ENCODE data around the gene TOR1B. TPM values are rescaled to one million over a fixed set of nuclear protein-coding genes. Genes with fewer than 3 reads are reported as not detected.

The TOR1B gene
- total and polyA plus RNA-seq, 7 experiments from 2014 or later: 10.9 to 30.9 (median 21.7) TPM

DNA sequence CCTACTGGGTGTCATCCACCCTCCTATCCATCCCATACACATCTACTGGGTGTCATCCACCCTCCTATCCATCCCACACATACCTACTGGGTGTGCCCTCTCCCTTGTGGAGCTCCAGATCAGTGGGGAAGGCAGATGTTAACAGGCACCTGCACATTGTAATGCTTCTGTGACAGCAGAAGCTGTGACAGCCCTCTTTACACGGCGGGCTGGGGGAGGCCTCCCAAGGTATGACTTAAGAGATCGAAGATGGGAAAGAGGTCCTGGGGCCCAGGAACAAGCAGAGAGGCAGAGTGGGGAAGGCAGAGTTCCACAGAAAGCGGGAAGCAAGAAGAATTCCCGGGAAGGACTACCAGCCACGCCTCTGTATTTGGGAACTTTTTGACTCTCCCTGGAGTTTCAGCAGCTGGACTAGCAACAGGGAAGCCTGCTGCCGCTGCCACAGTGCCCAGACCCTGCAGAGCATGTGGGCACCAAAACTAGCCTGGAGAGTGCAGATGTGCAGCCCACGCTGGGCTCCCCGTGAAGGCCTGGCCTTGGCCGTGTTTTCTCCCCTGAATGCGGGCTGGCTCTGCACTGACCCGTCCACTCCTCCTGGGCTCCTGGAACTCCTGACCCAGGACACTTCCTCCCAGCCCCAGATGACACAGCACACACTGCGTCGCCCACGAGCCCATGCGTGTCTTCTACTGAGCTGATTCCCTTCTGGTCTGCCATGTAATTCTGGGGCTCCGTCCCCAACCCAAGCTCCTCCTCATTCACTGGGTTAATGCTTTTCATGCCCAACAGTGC, 11.6 kb downstream of the TOR1B start:
- H3K4me3 Mint-ChIP-seq: no peak overlapping the region
- H3K27ac Mint-ChIP-seq: peak overlapping the region in 2 of 9 donors; percentile 70 to 71
- CTCF ChIA-PET: no interaction called here
- H3K9me3 ChIP-seq (ENCODE audit: control insufficient read depth in 2 of 3, low read length in 3 of 3): no peaks in the 10 kb centered on the region
- H3K4me1 Mint-ChIP-seq: peaks cover 11 to 24% (median 17%) of the 10 kb centered on the region in 7 donors
- intact Hi-C loops (cut with micrococcal nuclease): no loop called here
- no peaks in the 10 kb centered on the region for H3K27me3 Mint-ChIP-seq
- peaks cover 0 to 2% (median 0%) of the 10 kb centered on the region in 11 donors for H3K9me3 Mint-ChIP-seq
- DNase-seq (no peak), ATAC-seq (no peak)
- peaks cover 9 to 37% (median 23%) of the 10 kb centered on the region in 5 donors for H3K36me3 Mint-ChIP-seq
- H3K27ac ChIP-seq (ENCODE audit: low read depth, low read length): no peak overlapping the region
- POLR2A ChIA-PET: no interaction called here
- peaks cover 7 to 88% (median 33%) of the 10 kb centered on the region in 3 experiments for H3K36me3 ChIP-seq (ENCODE audit: control insufficient read depth in 2 of 3, insufficient read depth in 3 of 3, low read length in 3 of 3)
- no peaks in the 10 kb centered on the region for H3K27me3 ChIP-seq (ENCODE audit: control insufficient read depth in 2 of 2, insufficient read depth in 2 of 2, low read length in 2 of 2)
- H3K4me1 ChIP-seq (ENCODE audit: control insufficient read depth in 2 of 2, insufficient read depth in 2 of 2, low read length in 2 of 2): no peaks in the 10 kb centered on the region
- H3K4me3 ChIP-seq (ENCODE audit: low read length): no peak overlapping the region

DNA sequence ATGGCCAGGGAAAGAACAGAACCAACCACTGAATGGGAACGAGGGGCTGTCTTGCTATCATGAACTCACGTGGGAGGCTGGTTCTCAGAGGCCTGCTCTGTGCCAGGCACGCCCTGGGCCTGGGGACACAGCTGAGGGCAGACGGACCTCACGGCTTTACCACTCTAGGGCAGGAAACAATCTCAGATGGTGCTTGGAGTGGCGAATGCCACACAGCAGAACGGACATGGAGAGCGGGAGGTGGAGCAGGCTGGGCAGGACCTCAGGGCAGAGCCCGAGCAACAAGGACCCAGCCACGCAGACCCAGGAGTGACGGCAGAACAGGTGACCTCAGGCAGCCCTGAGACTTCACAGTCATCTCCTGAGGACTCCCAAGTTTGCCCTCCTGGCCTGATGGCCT, 12.3 kb downstream of the TOR1B start:
- Mint-ChIP-seq H3K27ac (peak overlapping the region in 4 of 9 donors; percentile 5 to 79 (median 71)), H3K27me3 (no peaks in the 10 kb centered on the region), H3K36me3 (peaks cover 9 to 37% (median 23%) of the 10 kb centered on the region in 5 donors), H3K9me3 (peaks cover 0 to 2% (median 0%) of the 10 kb centered on the region in 11 donors), H3K4me1 (peaks cover 11 to 24% (median 17%) of the 10 kb centered on the region in 7 donors), H3K4me3 (no peak overlapping the region)
- H3K4me1 ChIP-seq (ENCODE audit: control insufficient read depth in 2 of 2, insufficient read depth in 2 of 2, low read length in 2 of 2): no peaks in the 10 kb centered on the region
- peaks cover 7 to 82% (median 29%) of the 10 kb centered on the region in 3 experiments for H3K36me3 ChIP-seq (ENCODE audit: control insufficient read depth in 2 of 3, insufficient read depth in 3 of 3, low read length in 3 of 3)
- intact Hi-C loops (cut with micrococcal nuclease): no loop called here
- H3K4me3 ChIP-seq (ENCODE audit: low read length): no peak overlapping the region
- no peaks in the 10 kb centered on the region for H3K27me3 ChIP-seq (ENCODE audit: control insufficient read depth in 2 of 2, insufficient read depth in 2 of 2, low read length in 2 of 2)
- DNase-seq (no peak), ATAC-seq (no peak)
- H3K27ac ChIP-seq (ENCODE audit: low read depth, low read length): no peak overlapping the region
- no peaks in the 10 kb centered on the region for H3K9me3 ChIP-seq (ENCODE audit: control insufficient read depth in 2 of 3, low read length in 3 of 3)
- ChIA-PET POLR2A (no interaction called here), CTCF (no interaction called here)

DNA sequence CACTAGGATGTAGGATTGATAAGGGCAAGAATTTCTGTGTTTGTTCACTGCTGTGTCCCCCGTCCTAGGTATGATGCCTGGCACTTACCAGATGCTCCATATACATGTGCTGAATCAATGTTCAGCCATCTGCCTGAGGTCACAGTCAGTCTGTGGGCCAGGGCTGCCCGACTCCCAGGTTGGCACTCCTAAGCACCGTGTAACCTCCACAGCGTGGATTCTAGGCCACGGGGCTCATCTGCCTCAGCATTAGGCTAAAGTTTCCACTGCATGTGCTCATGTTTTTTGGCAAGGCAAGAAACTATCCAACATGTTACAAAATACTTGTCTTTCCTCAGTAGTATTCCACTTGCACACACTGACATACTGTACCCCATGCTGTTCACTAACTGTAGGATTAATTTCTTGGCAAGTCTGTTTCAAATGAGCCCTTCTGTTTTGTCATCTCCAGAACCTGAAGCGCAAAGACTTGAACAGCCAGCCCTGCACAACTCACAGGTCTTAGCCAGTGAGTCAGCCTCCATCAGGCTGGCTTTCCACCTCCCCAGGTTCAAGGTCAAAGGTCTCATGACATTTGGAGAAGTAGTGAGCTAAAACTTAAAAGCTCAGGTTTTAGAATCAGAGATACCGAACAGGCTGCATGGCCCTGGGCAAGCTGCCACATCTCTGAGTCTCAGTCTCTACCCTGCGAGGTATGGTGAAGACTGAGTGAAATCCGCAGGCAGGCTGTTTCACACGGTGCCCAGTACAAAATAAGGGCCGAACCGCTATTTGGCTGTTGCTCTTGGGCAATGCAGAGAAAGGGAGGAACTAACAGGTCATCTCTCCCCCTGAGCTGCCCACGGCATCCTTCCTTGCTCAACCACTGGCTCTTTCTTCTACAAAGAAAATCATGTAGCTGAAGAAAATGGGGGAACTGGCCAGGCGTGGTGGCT, 13.8 kb downstream of the TOR1B start:
- no peak overlapping the region for H3K4me3 ChIP-seq (ENCODE audit: low read length)
- Mint-ChIP-seq H3K4me1 (peaks cover 6 to 22% (median 14%) of the 10 kb centered on the region in 7 donors), H3K27me3 (no peaks in the 10 kb centered on the region), H3K9me3 (peaks cover 0 to 2% (median 0%) of the 10 kb centered on the region in 11 donors), H3K36me3 (peaks cover 9 to 35% (median 20%) of the 10 kb centered on the region in 5 donors), H3K4me3 (no peak overlapping the region), H3K27ac (peak overlapping the region in 6 of 9 donors; percentile 2 to 69 (median 35))
- POLR2A ChIA-PET: interaction anchor here (1.0 kb wide), 1 partner anchor 13 kb away, joined by 3 read pairs; no protein-coding TSS in a partner anchor
- no peak overlapping the region for H3K27ac ChIP-seq (ENCODE audit: low read depth, low read length)
- DNase-seq: no peak
- CTCF ChIA-PET: no interaction called here
- no peaks in the 10 kb centered on the region for H3K27me3 ChIP-seq (ENCODE audit: control insufficient read depth in 2 of 2, insufficient read depth in 2 of 2, low read length in 2 of 2)
- no peaks in the 10 kb centered on the region for H3K4me1 ChIP-seq (ENCODE audit: control insufficient read depth in 2 of 2, insufficient read depth in 2 of 2, low read length in 2 of 2)
- intact Hi-C loops (cut with micrococcal nuclease): no loop called here
- no peaks in the 10 kb centered on the region for H3K9me3 ChIP-seq (ENCODE audit: control insufficient read depth in 2 of 3, low read length in 3 of 3)
- peak; percentile 76 for ATAC-seq
- H3K36me3 ChIP-seq (ENCODE audit: control insufficient read depth in 2 of 3, insufficient read depth in 3 of 3, low read length in 3 of 3): peaks cover 2 to 84% (median 29%) of the 10 kb centered on the region in 3 experiments

DNA sequence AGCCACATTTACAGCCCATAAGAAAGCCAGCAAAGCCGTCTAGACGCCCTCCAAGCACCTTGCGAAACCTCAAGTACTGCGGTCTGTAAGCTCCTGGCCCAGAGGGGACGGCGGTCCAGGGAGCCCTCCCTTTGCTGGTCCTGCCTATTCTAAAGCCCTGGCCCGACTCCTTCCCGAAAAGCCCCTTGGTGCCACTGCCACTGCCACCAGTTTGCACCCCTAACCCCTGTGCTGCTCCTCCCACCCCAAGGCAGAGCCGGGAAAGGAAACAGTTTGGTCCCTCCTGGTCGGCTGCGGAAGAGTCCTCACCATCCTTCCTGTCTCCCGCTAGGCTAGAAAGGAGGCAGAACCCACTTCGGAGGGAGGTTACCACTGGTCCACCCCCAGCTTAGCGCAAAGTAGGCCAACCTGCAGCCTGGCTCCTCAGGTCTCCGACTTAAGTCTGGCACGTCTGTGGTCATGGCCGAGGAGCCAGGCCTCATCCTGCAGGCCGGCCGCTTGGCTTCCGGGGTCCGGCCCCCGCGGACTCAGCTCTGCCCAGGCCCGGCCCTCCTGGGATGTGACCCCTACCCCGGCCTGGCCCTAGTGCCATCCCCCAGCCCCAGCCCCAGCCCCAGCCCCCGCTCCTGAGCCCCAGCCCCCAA, 20.0 kb downstream of the TOR1B start:
- Histone ChIP-seq H3K27me3 (ENCODE audit: control insufficient read depth in 2 of 2, insufficient read depth in 2 of 2, low read length in 2 of 2) (no peaks in the 10 kb centered on the region), H3K4me3 (ENCODE audit: low read length) (peak overlapping the region; percentile 38), H3K9me3 (ENCODE audit: control insufficient read depth in 2 of 3, low read length in 3 of 3) (no peaks in the 10 kb centered on the region), H3K4me1 (ENCODE audit: control insufficient read depth in 2 of 2, insufficient read depth in 2 of 2, low read length in 2 of 2) (peaks cover 0 to 9% of the 10 kb centered on the region in 2 donors), H3K36me3 (ENCODE audit: control insufficient read depth in 2 of 3, insufficient read depth in 3 of 3, low read length in 3 of 3) (peaks cover 8 to 41% (median 8%) of the 10 kb centered on the region in 3 experiments), H3K27ac (ENCODE audit: low read depth, low read length) (peak overlapping the region; percentile 61)
- Mint-ChIP-seq H3K4me1 (peaks cover 9 to 25% (median 13%) of the 10 kb centered on the region in 7 donors), H3K27me3 (no peaks in the 10 kb centered on the region), H3K27ac (peak overlapping the region; percentile 1 to 79 (median 62)), H3K9me3 (peaks cover 0 to 3% (median 0%) of the 10 kb centered on the region in 11 donors), H3K36me3 (peaks cover 4 to 20% (median 12%) of the 10 kb centered on the region in 5 donors), H3K4me3 (peak overlapping the region; percentile 60 to 93 (median 88))
- intact Hi-C loops (cut with micrococcal nuclease): loop anchor here in 1 of 2 donors (5.0 kb wide), 1 partner anchor 59 kb away; no protein-coding TSS in a partner anchor
- CTCF ChIA-PET: interaction anchor here (0.7 kb wide), 1 partner anchor 32 kb away, joined by 4 read pairs; no protein-coding TSS in a partner anchor
- no peak for ATAC-seq
- POLR2A ChIA-PET: interaction anchor here (0.8 to 6.7 kb wide), 3 partner anchors 13 to 47 kb away, joined by 3 to 56 read pairs (median 4); partner anchors contain the start of genes C9orf78 and USP20
- DNase-seq: peak in 1 of 9 donors; percentile 36

DNA sequence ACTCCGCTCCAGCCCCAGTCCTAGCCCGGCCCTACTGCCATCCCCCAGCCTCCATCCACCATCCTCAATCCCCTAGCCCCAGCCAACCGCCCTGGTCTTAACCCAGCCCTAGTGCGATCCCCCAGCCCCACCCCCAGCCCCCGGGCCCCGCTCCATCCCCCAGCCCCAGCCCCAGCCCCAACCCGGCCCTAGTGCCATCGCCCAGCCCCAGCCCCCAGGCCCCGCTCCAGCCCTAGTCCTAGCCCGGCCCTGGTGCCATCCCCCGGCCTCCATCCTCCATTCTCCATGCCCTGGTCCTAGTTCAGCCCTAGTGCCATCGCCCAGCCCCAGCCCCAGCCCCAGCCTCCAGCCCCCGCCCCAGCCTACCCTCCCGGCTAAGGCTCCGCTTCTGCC, 20.6 kb downstream of the TOR1B start:
- Histone ChIP-seq H3K27me3 (ENCODE audit: control insufficient read depth in 2 of 2, insufficient read depth in 2 of 2, low read length in 2 of 2) (no peaks in the 10 kb centered on the region), H3K4me3 (ENCODE audit: low read length) (peak overlapping the region; percentile 73), H3K4me1 (ENCODE audit: control insufficient read depth in 2 of 2, insufficient read depth in 2 of 2, low read length in 2 of 2) (peaks cover 0 to 9% of the 10 kb centered on the region in 2 donors), H3K36me3 (ENCODE audit: control insufficient read depth in 2 of 3, insufficient read depth in 3 of 3, low read length in 3 of 3) (peaks cover 4 to 41% (median 12%) of the 10 kb centered on the region in 3 experiments), H3K27ac (ENCODE audit: low read depth, low read length) (peak overlapping the region; percentile 78), H3K9me3 (ENCODE audit: control insufficient read depth in 2 of 3, low read length in 3 of 3) (no peaks in the 10 kb centered on the region)
- ChIA-PET POLR2A (interaction anchor here (1.1 to 6.7 kb wide), 3 partner anchors 9 to 45 kb away, joined by 6 to 56 read pairs (median 9); partner anchors contain the start of genes C9orf78 and USP20), CTCF (interaction anchor here (0.7 kb wide), 1 partner anchor 33 kb away, joined by 4 read pairs; no protein-coding TSS in a partner anchor)
- Mint-ChIP-seq H3K27me3 (no peaks in the 10 kb centered on the region), H3K27ac (peak overlapping the region; percentile 41 to 90 (median 81)), H3K4me3 (peak overlapping the region; percentile 83 to 93 (median 90)), H3K4me1 (peaks cover 7 to 22% (median 13%) of the 10 kb centered on the region in 7 donors), H3K36me3 (peaks cover 1 to 16% (median 9%) of the 10 kb centered on the region in 5 donors), H3K9me3 (peaks cover 0 to 3% (median 0%) of the 10 kb centered on the region in 11 donors)
- DNase-seq (no peak), ATAC-seq (peak; percentile 2)
- intact Hi-C loops (cut with micrococcal nuclease): loop anchor here in 1 of 2 donors (5.0 kb wide), 1 partner anchor 59 kb away; no protein-coding TSS in a partner anchor
